Peyer's patch (tissue), 4 donors: ENCODE data around the gene NETO2.

Experiments
- CTCF ChIP-seq, 6 experiments: fragments of 450-650 bp in 4 of 6; fragments of 200-600 bp in 2 of 6; sonication (generic) in 1 of 6; IDR thresholded peaks; one replicate each; pipeline ENCODE4 v1.5.1; 2017 to 2019; ENCODE audit warnings: antibody characterized with exemption in 6 of 6, mild to moderate bottlenecking in 3 of 6, moderate library complexity in 1 of 6
- POLR2A ChIP-seq, 2 donors: fragments of 450-650 bp; IDR thresholded peaks; one replicate each; pipeline ENCODE4 v1.5.1; 2017; ENCODE audit warnings: antibody characterized with exemption in 2 of 2, mild to moderate bottlenecking in 2 of 2, moderate library complexity in 2 of 2

- TF ChIP-seq CTCF (IDR thresholded peaks at IDR 0.05) (no peak), POLR2A (IDR thresholded peaks at IDR 0.05) (no peak)
These were observed 31.4 kb upstream of the NETO2 start for GRCh38 chr16:47175152-47175551.
